ENCODE data around the gene KCNMB1.

KCNMB1 gene, protein sequence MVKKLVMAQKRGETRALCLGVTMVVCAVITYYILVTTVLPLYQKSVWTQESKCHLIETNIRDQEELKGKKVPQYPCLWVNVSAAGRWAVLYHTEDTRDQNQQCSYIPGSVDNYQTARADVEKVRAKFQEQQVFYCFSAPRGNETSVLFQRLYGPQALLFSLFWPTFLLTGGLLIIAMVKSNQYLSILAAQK

DNA sequence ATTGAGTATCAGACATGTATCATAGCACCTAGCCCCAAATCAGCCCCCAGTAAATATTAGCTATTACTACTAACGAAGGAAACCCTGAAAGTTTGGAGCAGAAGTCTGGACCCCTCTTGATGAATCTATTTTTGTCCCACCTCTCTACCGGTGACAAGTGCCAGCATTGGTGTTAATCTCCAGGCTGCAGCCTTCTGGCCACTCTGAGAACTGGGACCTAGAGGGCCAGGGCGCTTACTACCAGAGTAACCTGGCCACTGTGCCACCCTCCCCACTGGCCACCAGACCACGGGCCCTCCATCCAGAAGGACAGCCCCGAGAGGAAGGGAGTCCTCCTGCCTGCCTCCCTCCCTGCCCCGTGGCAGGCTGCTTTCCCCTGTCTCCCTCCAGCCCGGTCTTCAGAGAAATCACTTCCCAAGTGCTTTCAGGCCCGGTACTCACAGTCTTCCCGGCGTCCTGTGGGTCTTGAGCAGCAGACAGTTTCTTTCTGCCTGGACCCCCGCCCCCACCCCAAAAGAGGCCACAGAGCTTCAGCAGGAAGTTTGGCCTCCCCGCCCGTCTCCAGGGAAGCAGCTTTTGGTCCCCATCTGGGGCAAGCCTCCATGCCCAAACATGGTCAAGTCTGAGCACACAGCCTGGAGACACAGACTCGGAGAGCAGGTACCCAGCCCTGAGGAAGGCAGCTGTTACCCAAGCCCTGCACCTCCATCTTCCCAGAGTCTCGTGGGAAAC, at the start of gene KCNMB1:
Gene KCNMB1, minus strand, starts transcription at position 550 of the 732 bp plus-strand sequence. CDS start 3,920 bp downstream, outside the sequence.
- no peak for DNase-seq (ENCODE audit: low read depth)
- TF ChIP-seq, protein P1, sequence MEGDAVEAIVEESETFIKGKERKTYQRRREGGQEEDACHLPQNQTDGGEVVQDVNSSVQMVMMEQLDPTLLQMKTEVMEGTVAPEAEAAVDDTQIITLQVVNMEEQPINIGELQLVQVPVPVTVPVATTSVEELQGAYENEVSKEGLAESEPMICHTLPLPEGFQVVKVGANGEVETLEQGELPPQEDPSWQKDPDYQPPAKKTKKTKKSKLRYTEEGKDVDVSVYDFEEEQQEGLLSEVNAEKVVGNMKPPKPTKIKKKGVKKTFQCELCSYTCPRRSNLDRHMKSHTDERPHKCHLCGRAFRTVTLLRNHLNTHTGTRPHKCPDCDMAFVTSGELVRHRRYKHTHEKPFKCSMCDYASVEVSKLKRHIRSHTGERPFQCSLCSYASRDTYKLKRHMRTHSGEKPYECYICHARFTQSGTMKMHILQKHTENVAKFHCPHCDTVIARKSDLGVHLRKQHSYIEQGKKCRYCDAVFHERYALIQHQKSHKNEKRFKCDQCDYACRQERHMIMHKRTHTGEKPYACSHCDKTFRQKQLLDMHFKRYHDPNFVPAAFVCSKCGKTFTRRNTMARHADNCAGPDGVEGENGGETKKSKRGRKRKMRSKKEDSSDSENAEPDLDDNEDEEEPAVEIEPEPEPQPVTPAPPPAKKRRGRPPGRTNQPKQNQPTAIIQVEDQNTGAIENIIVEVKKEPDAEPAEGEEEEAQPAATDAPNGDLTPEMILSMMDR (conservative IDR thresholded peaks at IDR 0.05; ENCODE audit: low read depth, low read length): no peak
- no peak within 1 kb of the TSS for H3K4me3 ChIP-seq (ENCODE audit: low read depth, low read length)

DNA sequence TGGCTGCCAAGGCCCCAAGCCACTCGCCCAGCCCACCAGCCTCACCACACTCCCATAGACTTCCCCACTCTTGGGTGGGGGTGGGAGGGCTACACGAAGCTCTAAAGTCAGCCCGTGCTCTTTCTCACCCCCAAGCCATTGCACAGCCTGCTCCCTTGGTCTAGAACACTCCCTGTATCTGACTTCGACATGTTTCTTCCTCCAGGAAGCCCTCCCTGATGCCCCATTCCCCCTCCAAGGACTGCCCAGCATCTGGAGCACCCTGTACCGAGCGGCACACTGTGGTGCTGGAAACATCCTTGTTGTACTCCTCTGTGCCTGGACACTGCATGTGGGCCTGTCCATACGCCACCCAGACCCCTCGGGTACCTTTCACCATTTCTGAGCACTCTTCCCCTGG, 49.4 kb upstream of the KCNMB1 start:
- no peak overlapping the region for H3K4me3 ChIP-seq (ENCODE audit: low read depth, low read length)
- TF ChIP-seq, protein P1 (conservative IDR thresholded peaks at IDR 0.05; ENCODE audit: low read depth, low read length): no peak
- no peak for DNase-seq (ENCODE audit: low read depth)

DNA sequence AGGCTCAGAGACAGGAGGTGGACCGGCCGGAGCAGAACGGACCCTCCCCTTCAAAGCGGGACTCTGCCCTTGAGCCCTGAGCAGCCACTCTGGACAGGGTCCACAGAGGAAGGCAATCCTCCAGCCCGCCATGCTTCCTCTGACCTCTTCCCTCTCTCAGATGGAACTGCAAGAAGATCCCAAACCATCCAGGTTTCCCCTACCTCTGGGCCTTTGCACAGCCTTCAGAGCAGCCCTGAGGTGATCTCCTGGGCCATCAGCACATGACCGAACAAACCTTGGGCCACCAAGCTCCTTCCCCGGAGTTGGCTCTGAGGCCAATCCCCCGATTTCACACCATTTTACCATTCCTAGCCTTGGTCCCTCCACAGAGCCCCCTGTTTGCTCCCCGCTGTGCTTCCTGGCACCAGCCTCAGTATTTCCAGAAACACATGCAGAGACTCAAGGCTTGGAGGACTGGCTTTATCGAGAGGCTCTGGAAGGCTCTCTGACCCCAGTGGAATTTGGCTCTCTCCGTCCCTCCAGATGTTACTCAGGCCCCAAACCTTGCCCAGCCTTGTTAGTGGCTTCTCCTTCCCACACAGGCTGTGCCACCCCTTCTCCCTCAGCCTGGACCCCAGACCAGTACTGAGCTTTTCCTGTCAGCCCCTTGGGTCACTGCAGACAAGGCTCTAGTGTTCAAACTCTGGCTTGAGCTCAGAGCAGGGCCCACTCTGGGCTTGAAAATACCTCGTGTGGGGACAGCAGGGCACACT, 48.6 kb upstream of the KCNMB1 start:
- no peak overlapping the region for H3K4me3 ChIP-seq (ENCODE audit: low read depth, low read length)
- no peak for DNase-seq (ENCODE audit: low read depth)
- TF ChIP-seq, protein P1 (conservative IDR thresholded peaks at IDR 0.05; ENCODE audit: low read depth, low read length): no peak

DNA sequence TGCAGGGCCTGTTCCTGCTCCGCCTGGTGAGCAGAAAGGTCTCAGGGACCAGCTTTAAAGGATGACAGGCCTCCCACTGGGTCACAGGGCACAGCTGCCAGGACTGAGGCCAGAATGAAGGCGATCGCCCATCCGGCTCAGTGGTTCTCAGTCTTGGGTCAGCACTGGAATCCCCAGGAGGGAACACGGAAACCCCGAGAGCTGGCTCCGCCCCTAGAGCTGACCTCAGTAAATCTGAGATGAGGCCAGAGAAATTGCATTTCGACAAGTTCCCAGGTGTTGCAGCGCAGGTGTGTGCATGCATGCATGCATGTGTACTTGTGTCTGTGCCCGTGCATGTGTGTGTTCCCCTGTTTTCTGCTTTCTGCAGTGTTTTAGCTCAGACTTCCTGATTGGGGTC, 47.2 kb upstream of the KCNMB1 start:
- TF ChIP-seq, protein P1 (conservative IDR thresholded peaks at IDR 0.05; ENCODE audit: low read depth, low read length): no peak
- H3K4me3 ChIP-seq (ENCODE audit: low read depth, low read length): no peak overlapping the region
- no peak for DNase-seq (ENCODE audit: low read depth)

DNA sequence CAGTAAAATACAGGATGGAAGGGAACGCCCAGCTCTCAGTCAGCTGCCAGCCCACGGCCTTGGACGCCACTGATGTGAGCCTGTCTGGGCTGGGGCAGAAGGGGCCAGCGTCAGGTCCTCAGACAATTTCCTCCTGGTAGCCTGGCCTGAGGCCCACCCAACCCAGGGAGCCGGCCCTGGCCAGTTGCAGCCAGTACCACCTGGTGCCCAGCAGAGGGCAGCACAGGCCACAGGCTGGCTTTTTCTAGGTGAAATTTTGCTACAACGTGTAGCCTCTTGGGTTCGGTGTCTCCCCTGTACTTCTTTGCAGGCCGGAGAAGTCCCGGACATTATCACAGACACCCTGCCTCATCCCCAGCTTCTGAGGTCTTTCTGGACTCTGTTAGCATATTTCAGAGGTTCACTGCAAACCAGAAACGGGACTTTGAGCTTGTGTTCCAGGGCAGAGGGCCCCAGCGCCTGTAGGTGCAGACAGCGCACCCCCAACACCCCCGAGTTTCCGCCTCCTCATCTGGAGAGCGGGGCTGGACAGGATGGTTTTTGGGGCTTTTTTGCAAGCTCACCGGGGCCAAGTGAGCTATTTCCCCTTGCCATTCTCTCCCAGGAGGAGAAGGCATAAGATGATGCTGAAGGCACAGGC, 45.9 kb upstream of the KCNMB1 start:
- TF ChIP-seq, protein P1 (conservative IDR thresholded peaks at IDR 0.05; ENCODE audit: low read depth, low read length): peak; percentile 97
- DNase-seq (ENCODE audit: low read depth): peak; percentile 69
- H3K4me3 ChIP-seq (ENCODE audit: low read depth, low read length): no peak overlapping the region

DNA sequence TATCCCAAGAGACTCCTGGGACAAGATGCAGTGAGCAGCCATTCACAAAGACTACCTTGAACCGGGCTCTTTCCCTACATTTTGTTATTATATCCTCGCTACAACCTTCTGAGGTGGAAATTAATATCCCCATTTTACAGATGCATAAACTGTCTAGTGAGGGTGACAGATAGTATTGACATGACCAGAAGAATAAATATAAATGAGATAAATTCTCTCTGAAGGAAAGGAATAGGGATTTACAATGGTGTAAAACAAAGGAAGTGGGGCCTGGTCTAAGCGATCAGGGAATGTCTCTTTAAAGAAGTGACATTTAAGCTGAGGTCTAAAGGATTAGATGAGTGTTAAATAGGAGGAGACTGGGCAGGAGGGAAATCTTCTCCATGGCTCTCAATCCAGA, 43.5 kb upstream of the KCNMB1 start:
- TF ChIP-seq, protein P1 (conservative IDR thresholded peaks at IDR 0.05; ENCODE audit: low read depth, low read length): no peak
- H3K4me3 ChIP-seq (ENCODE audit: low read depth, low read length): no peak overlapping the region
- DNase-seq (ENCODE audit: low read depth): no peak
